HG03354 (cell line): Measurements from ENCODE around the gene INPP5A.

Source experiments
- ATAC-seq: cut with Tn5 transposase; IDR thresholded peaks from one replicate; pipeline ENCODE4 v1.9.1; 2021; ENCODE audit warnings: mild to moderate bottlenecking; ENCODE audit not compliant: unreplicated experiment, poor library complexity, severe bottlenecking

Gene INPP5A

DNA sequence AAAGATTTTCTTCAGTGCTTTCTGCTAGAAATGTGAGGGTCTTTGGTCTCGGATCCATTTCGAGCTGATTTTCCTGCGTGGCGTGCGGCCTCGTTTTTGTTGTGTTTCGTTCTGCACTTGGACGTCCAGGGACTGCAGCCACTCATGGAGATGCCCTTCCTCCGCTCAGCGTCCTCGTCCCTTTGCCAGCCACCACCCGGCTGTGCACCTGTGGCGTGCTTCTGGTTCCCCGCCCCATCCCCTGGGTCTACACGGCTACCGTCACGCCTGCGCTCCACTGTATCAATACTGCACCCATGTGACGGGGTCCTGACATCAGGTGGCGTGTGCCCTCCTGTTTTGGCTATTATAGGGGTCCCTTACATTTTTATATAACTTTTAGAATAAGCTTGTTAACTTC lies 291.1 kb downstream of the INPP5A start:
- ATAC-seq: no peak

DNA sequence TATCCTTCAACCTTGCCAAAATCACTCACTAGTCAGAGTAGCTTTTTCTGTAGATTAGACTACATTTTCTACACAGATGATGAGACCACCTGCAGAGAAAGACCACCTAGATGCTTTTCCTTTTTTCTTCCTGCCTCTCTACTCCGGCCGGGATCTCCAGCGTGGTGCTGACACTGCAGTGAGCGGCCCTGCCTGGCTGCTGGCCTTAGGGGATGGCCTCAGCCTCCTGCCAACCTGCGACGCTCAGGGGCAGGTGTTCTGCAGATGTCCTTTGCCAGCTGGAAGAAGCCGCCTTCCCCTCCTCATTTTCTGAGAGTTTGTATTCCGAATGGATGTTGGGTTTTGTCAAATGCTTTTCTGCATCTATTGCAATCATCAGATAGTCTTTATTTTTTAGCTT lies 291.8 kb downstream of the INPP5A start:
- ATAC-seq: no peak

DNA sequence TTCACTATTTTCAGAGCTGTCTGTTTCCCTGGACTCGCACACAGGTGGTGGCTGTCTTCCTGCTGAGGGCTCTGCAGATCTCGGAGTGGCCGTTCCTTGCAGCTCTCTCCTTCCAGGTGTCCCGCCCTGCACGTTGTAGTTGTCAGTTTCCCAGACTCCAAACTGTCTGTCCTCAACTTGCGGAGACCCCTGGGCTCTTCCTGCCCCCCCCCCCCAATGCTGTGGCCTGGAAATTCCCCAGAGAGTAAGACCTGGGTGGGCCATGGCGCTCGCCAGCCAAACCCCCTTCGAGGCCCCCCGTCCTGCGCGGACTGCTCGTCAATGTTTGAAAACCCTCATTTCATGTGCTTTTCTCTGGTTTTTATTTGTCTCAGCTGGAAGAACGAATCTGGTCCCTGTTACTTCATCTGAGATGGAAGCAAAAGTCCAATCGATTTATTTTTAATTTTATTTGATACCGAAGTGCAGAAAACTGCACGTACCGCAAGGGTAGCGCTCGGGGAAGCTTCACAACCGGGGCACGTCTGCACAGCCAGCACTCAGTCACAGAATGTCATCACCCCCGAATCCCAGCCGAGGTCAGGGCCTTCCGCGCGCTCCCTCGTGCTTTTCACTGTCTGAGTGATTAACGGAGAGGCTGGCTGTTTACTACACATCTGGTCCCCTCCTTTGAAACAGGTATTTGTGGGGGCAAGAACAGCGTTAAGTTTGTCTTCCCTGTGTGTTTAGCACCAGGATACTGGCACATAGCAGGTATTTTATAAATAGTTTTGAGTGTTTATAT lies 294.8 kb downstream of the INPP5A start:
- ATAC-seq: no peak
